Measurements from ENCODE around the gene UHRF2.
A peak's percentile ranks its signal among the peaks of the same experiment; 100 is the strongest.

The UHRF2 gene

DNA sequence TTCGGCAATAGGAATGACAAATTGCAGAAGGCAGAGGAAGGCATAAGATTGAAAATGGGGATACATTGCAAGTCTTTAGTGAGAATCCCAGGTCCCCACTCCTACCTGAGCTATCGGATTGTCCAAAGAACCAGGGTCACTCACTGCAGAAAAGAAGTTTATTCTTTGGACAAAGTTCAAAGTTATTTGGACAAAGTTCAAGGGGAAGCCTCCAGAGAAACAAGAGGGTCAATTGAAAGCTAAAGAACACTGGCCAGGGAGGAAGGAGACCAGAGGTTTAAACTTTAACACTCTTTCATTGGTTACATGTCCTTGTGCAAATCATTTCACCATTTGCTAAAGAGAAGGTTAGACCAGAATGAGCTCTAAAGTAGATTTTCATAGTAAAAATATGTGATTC, 5.2 kb upstream of the UHRF2 start:
- H3K27ac ChIP-seq (ENCODE audit: low read depth, low read length): no peak overlapping the region
- H3K36me3 ChIP-seq (ENCODE audit: control insufficient read depth, insufficient read depth, low read length): no peaks in the 10 kb centered on the region
- H3K27me3 ChIP-seq (ENCODE audit: control insufficient read depth, insufficient read depth, low read length): no peaks in the 10 kb centered on the region
- no peaks in the 10 kb centered on the region for H3K4me1 ChIP-seq (ENCODE audit: control insufficient read depth, insufficient read depth, low read length)
- H3K4me3 ChIP-seq (ENCODE audit: low read depth, low read length): no peak overlapping the region
- H3K9me3 ChIP-seq (ENCODE audit: control insufficient read depth, insufficient read depth, low read length): no peaks in the 10 kb centered on the region
- no peak overlapping the region for H3K9ac ChIP-seq (ENCODE audit: low read depth, low read length)

DNA sequence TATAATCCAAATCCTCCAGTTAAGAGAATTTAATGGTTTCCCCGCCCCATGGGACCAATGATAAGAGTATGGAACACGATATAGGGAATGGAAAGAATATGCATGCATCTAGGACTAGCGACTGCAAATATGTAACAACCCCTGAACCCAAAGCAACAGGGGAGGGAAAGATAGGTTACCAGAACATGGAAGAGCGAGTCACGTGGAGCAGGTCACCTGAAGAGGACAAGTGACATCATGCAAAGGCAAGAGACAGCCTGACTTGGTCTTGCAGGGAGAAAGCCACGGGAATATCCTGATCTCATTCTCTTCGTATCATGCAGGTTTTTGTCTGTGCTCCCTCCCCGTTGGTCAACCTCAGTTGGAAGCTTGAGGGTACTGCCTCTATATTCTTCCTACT, 4.7 kb upstream of the UHRF2 start:
- no peaks in the 10 kb centered on the region for H3K36me3 ChIP-seq (ENCODE audit: control insufficient read depth, insufficient read depth, low read length)
- no peaks in the 10 kb centered on the region for H3K27me3 ChIP-seq (ENCODE audit: control insufficient read depth, insufficient read depth, low read length)
- H3K4me3 ChIP-seq (ENCODE audit: low read depth, low read length): no peak overlapping the region
- H3K4me1 ChIP-seq (ENCODE audit: control insufficient read depth, insufficient read depth, low read length): no peaks in the 10 kb centered on the region
- no peaks in the 10 kb centered on the region for H3K9me3 ChIP-seq (ENCODE audit: control insufficient read depth, insufficient read depth, low read length)
- H3K9ac ChIP-seq (ENCODE audit: low read depth, low read length): no peak overlapping the region
- H3K27ac ChIP-seq (ENCODE audit: low read depth, low read length): no peak overlapping the region

GRCh38 chr9:6409811-6410210, 3.2 kb upstream of the UHRF2 start:
- H3K4me1 ChIP-seq (ENCODE audit: control insufficient read depth, insufficient read depth, low read length): peaks cover 5% of the 10 kb centered on the region
- H3K9me3 ChIP-seq (ENCODE audit: control insufficient read depth, insufficient read depth, low read length): no peaks in the 10 kb centered on the region
- no peak overlapping the region for H3K27ac ChIP-seq (ENCODE audit: low read depth, low read length)

DNA sequence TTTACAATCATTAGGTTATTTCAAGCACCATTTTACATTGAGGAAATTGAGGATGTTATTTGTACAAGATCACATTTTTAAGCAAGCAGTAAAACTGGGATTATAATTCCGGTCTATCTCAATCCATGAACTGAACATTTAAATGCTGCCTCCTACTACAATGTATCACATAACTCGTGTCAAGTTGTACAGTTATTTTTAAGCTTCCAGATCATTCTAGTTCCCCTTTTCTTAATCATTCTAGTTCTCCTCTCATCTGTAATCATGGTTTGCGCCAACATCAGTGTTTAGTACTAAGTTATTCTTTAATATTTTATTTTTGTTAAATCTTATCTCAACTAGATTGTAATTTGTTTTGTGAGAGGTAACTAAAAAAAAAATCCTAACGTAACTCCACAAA, 2.4 kb upstream of the UHRF2 start:
- Histone ChIP-seq H3K27ac (ENCODE audit: low read depth, low read length) (no peak overlapping the region), H3K9me3 (ENCODE audit: control insufficient read depth, insufficient read depth, low read length) (no peaks in the 10 kb centered on the region), H3K27me3 (ENCODE audit: control insufficient read depth, insufficient read depth, low read length) (peaks cover 14% of the 10 kb centered on the region), H3K9ac (ENCODE audit: low read depth, low read length) (no peak overlapping the region), H3K36me3 (ENCODE audit: control insufficient read depth, insufficient read depth, low read length) (0 out of 2 replicates have a peak, but pooled peaks cover 2% of the 10 kb centered on the region), H3K4me3 (ENCODE audit: low read depth, low read length) (no peak overlapping the region), H3K4me1 (ENCODE audit: control insufficient read depth, insufficient read depth, low read length) (peaks cover 12% of the 10 kb centered on the region)

More at GRCh38 chr9:6409811-6410210, 3.2 kb upstream of the UHRF2 start:
- H3K9ac ChIP-seq (ENCODE audit: low read depth, low read length): no peak overlapping the region
- H3K36me3 ChIP-seq (ENCODE audit: control insufficient read depth, insufficient read depth, low read length): no peaks in the 10 kb centered on the region
- H3K4me3 ChIP-seq (ENCODE audit: low read depth, low read length): no peak overlapping the region
- H3K27me3 ChIP-seq (ENCODE audit: control insufficient read depth, insufficient read depth, low read length): peaks cover 7% of the 10 kb centered on the region

- Histone ChIP-seq H3K27me3 (ENCODE audit: control insufficient read depth, insufficient read depth, low read length) (peaks cover 14% of the 10 kb centered on the region), H3K36me3 (ENCODE audit: control insufficient read depth, insufficient read depth, low read length) (0 out of 2 replicates have a peak, but pooled peaks cover 2% of the 10 kb centered on the region), H3K9me3 (ENCODE audit: control insufficient read depth, insufficient read depth, low read length) (no peaks in the 10 kb centered on the region), H3K9ac (ENCODE audit: low read depth, low read length) (peak overlapping the region; percentile 91), H3K4me3 (ENCODE audit: low read depth, low read length) (peak overlapping the region; percentile 97), H3K27ac (ENCODE audit: low read depth, low read length) (peak overlapping the region; percentile 77), H3K4me1 (ENCODE audit: control insufficient read depth, insufficient read depth, low read length) (peaks cover 24% of the 10 kb centered on the region)
Measured at GRCh38 chr9:6413365-6414246, 607 bp downstream of the UHRF2 start.

- peaks cover 14% of the 10 kb centered on the region for H3K27me3 ChIP-seq (ENCODE audit: control insufficient read depth, insufficient read depth, low read length)
- peak overlapping the region; percentile 91 for H3K9ac ChIP-seq (ENCODE audit: low read depth, low read length)
- peaks cover 31% of the 10 kb centered on the region for H3K4me1 ChIP-seq (ENCODE audit: control insufficient read depth, insufficient read depth, low read length)
- H3K36me3 ChIP-seq (ENCODE audit: control insufficient read depth, insufficient read depth, low read length): 0 out of 2 replicates have a peak, but pooled peaks cover 2% of the 10 kb centered on the region
- H3K27ac ChIP-seq (ENCODE audit: low read depth, low read length): no peak overlapping the region
- peak overlapping the region; percentile 97 for H3K4me3 ChIP-seq (ENCODE audit: low read depth, low read length)
- H3K9me3 ChIP-seq (ENCODE audit: control insufficient read depth, insufficient read depth, low read length): no peaks in the 10 kb centered on the region
Measured at GRCh38 chr9:6414247-6414641, 1.2 kb downstream of the UHRF2 start.

DNA sequence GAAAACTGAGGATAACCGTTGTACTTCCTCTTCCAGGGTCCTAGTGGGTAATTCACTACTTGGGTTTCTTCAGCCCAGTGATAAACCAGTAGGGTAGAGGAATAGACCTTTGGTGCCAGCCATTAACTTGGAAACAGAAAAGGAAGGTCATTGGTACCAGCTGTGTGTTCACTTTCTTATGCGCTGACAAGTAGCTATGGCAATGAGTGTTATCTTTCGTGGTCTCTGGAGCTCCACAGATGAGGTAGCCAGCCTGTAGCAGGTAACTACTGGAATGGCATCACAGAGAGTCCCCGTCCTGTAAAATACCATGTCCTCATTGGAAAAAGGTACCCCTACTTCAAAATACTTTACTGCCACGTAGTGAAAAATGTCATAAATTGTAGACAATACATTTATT, 2.3 kb downstream of the UHRF2 start:
- Histone ChIP-seq H3K9ac (ENCODE audit: low read depth, low read length) (no peak overlapping the region), H3K27me3 (ENCODE audit: control insufficient read depth, insufficient read depth, low read length) (peaks cover 14% of the 10 kb centered on the region), H3K36me3 (ENCODE audit: control insufficient read depth, insufficient read depth, low read length) (0 out of 2 replicates have a peak, but pooled peaks cover 2% of the 10 kb centered on the region), H3K4me1 (ENCODE audit: control insufficient read depth, insufficient read depth, low read length) (peaks cover 32% of the 10 kb centered on the region), H3K4me3 (ENCODE audit: low read depth, low read length) (peak overlapping the region; percentile 97), H3K9me3 (ENCODE audit: control insufficient read depth, insufficient read depth, low read length) (no peaks in the 10 kb centered on the region), H3K27ac (ENCODE audit: low read depth, low read length) (no peak overlapping the region)

DNA sequence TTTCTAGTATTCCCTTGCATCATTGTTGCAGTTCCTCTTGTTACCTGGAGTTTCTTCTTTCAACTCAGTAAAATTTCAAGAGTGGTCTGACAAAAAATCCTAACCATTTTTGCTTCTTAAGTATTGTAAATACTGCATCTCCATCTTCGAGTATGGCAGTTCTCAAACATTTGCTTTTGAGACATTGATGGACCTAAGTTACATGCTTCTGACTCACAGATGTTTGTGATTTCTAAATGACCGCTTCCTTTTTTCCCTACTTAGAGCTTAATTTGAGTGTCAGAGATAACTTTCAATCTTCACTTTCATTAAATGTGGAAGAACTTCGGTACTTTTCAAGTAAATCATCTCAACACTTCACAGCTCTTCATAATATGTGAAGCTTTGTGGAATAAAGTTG, 4.2 kb downstream of the UHRF2 start:
- H3K4me3 ChIP-seq (ENCODE audit: low read depth, low read length): no peak overlapping the region
- H3K27me3 ChIP-seq (ENCODE audit: control insufficient read depth, insufficient read depth, low read length): peaks cover 14% of the 10 kb centered on the region
- H3K4me1 ChIP-seq (ENCODE audit: control insufficient read depth, insufficient read depth, low read length): peaks cover 32% of the 10 kb centered on the region
- 0 out of 2 replicates have a peak, but pooled peaks cover 2% of the 10 kb centered on the region for H3K36me3 ChIP-seq (ENCODE audit: control insufficient read depth, insufficient read depth, low read length)
- H3K27ac ChIP-seq (ENCODE audit: low read depth, low read length): no peak overlapping the region
- no peaks in the 10 kb centered on the region for H3K9me3 ChIP-seq (ENCODE audit: control insufficient read depth, insufficient read depth, low read length)
- H3K9ac ChIP-seq (ENCODE audit: low read depth, low read length): no peak overlapping the region

DNA sequence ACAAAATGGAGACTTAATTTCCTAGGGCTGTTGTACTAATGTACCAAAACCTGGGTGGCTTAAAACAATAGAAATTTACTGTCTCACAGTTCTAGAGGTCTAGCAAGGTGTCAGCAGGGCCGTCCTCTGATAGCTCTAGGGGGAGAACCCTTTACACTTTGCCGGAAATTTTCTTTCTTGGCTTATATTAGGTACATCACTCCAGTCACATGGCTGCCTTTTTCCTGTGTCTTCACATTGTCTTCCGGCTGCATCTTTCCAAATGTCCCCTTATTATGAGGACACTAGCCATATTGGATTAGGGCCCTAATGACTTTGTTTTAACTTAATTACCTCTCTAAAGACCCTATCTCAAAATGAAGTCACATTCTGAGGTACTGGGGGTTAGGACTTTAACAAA, 5.8 kb downstream of the UHRF2 start:
- H3K9ac ChIP-seq (ENCODE audit: low read depth, low read length): no peak overlapping the region
- H3K9me3 ChIP-seq (ENCODE audit: control insufficient read depth, insufficient read depth, low read length): no peaks in the 10 kb centered on the region
- no peak overlapping the region for H3K27ac ChIP-seq (ENCODE audit: low read depth, low read length)
- peaks cover 14% of the 10 kb centered on the region for H3K27me3 ChIP-seq (ENCODE audit: control insufficient read depth, insufficient read depth, low read length)
- peaks cover 32% of the 10 kb centered on the region for H3K4me1 ChIP-seq (ENCODE audit: control insufficient read depth, insufficient read depth, low read length)
- no peak overlapping the region for H3K4me3 ChIP-seq (ENCODE audit: low read depth, low read length)
- peaks cover 13% of the 10 kb centered on the region; the same call in 1 of the 2 replicates for H3K36me3 ChIP-seq (ENCODE audit: control insufficient read depth, insufficient read depth, low read length)

GRCh38 chr9:6424940-6425339, 11.9 kb downstream of the UHRF2 start:
- no peaks in the 10 kb centered on the region for H3K27me3 ChIP-seq (ENCODE audit: control insufficient read depth, insufficient read depth, low read length)

GRCh38 chr9:6426117-6426516, 13.1 kb downstream of the UHRF2 start:
- Histone ChIP-seq H3K36me3 (ENCODE audit: control insufficient read depth, insufficient read depth, low read length) (peaks cover 28% of the 10 kb centered on the region; the same call in 1 of the 2 replicates), H3K27me3 (ENCODE audit: control insufficient read depth, insufficient read depth, low read length) (no peaks in the 10 kb centered on the region), H3K27ac (ENCODE audit: low read depth, low read length) (no peak overlapping the region), H3K4me3 (ENCODE audit: low read depth, low read length) (no peak overlapping the region), H3K4me1 (ENCODE audit: control insufficient read depth, insufficient read depth, low read length) (0 out of 2 replicates have a peak, but pooled peaks cover 4% of the 10 kb centered on the region), H3K9ac (ENCODE audit: low read depth, low read length) (no peak overlapping the region), H3K9me3 (ENCODE audit: control insufficient read depth, insufficient read depth, low read length) (no peaks in the 10 kb centered on the region)

More at GRCh38 chr9:6424940-6425339, 11.9 kb downstream of the UHRF2 start:
- peaks cover 28% of the 10 kb centered on the region; the same call in 1 of the 2 replicates for H3K36me3 ChIP-seq (ENCODE audit: control insufficient read depth, insufficient read depth, low read length)
- no peaks in the 10 kb centered on the region for H3K9me3 ChIP-seq (ENCODE audit: control insufficient read depth, insufficient read depth, low read length)
- no peak overlapping the region for H3K9ac ChIP-seq (ENCODE audit: low read depth, low read length)
- H3K4me1 ChIP-seq (ENCODE audit: control insufficient read depth, insufficient read depth, low read length): 0 out of 2 replicates have a peak, but pooled peaks cover 4% of the 10 kb centered on the region
- no peak overlapping the region for H3K27ac ChIP-seq (ENCODE audit: low read depth, low read length)
- no peak overlapping the region for H3K4me3 ChIP-seq (ENCODE audit: low read depth, low read length)
